K562 (cell line): Measurements from ENCODE around the gene TAP2. TPM values are rescaled to one million over a fixed set of nuclear protein-coding genes. Genes with fewer than 3 reads are reported as not detected.

Experiments used
- ERF ChIP-seq: fragments of 450-650 bp; formaldehyde crosslinking; IDR thresholded peaks from 2 replicates; pipeline ENCODE4 v1.4.0; 2020; ENCODE audit warnings: mild to moderate bottlenecking, mixed read lengths
- ETV5 ChIP-seq: sonication (generic); formaldehyde crosslinking; IDR thresholded peaks from 2 replicates; pipeline ENCODE4 v1.4.0; 2020; ENCODE audit warnings: low read depth, mild to moderate bottlenecking, missing genetic modification reagents
- L3MBTL2 ChIP-seq: fragments of 450-650 bp; IDR thresholded peaks from 2 replicates; pipeline ENCODE4 v1.6.1; 2016; ENCODE audit warnings: mild to moderate bottlenecking, moderate library complexity
- MAX ChIP-seq: sonication (generic); formaldehyde crosslinking; IDR thresholded peaks from 2 replicates; pipeline ENCODE4 v1.9.0; 2022; ENCODE audit warnings: mild to moderate bottlenecking, missing genetic modification reagents
- MEF2D ChIP-seq: conservative IDR thresholded peaks from 2 replicates; pipeline ENCODE4 v1.6.1; 2016; ENCODE audit warnings: low read depth, missing genetic modification characterization, missing compliant biosample characterization
- MGA ChIP-seq: fragments of 450-650 bp; IDR thresholded peaks from 2 replicates; pipeline ENCODE4 v1.6.1; 2016; ENCODE audit warnings: mild to moderate bottlenecking, moderate library complexity
- TFAP4 ChIP-seq: sonication (generic); formaldehyde crosslinking; IDR thresholded peaks from 2 replicates; pipeline ENCODE4 v1.8.0; 2022; ENCODE audit warnings: missing genetic modification reagents, mild to moderate bottlenecking, moderate library complexity, borderline replicate concordance
- ZSCAN32 ChIP-seq: fragments of 450-650 bp; formaldehyde crosslinking; IDR thresholded peaks from 2 replicates; pipeline ENCODE4 v1.4.0; 2020; ENCODE audit warnings: mild to moderate bottlenecking, moderate library complexity
- polyA plus RNA-seq, 8 experiments: library from polyadenylated mRNA; depleted of rRNA in 4 of 8; stranded (reverse) in 5 of 8; unstranded in 3 of 8; fragments of >200 nt; fragmentation: Nextera tagmentation in 2 of 8; fragmentation: Illumina TruSeq in 1 of 8; extraction: Ambion mirVana in 2 of 8; extraction: Trizol in 1 of 8; gene quantifications; 2 replicates each; pipeline versions ENCODE4 v1.2.1 to v1.2.3, GENCODE V29; 2011 to 2014; ENCODE audit warnings: inconsistent platforms in 1 of 8, missing spikeins in 1 of 8
- total RNA-seq, 7 experiments: library from RNA; depleted of rRNA in 6 of 7; stranded (reverse); fragments of >200 nt in 6 of 7; fragmentation: Illumina TruSeq in 2 of 7; extraction: Trizol in 2 of 7; gene quantifications; 2 replicates each; pipeline versions ENCODE4 v1.2.1 to v1.2.3, GENCODE V29; 2011 to 2021; ENCODE audit warnings: low replicate concordance in 1 of 7

Gene TAP2
- total and polyA plus RNA-seq, 9 of the 15 experiments (the other 6 are each of a cell fraction or from before 2014, with no cell fraction given), result 2.0 to 53.5 (median 19.6) TPM

GRCh38 chr6:32837651-32838113 is 857 bp downstream of the TAP2 start (continued):
- TF ChIP-seq MGA (no peak), ETV5 (CRISPR knock-in tag) (peak; percentile 59; the same call in 1 of the 2 replicates), MEF2D (tag) (no peak), ZSCAN32 (CRISPR knock-in tag) (0 out of 2 replicates have a peak, but pooled peaks have one; percentile 44), MAX (CRISPR knock-in tag) (peak; percentile 45), ERF (CRISPR knock-in tag) (0 out of 2 replicates have a peak, but pooled peaks have one; percentile 30), L3MBTL2 (peak; percentile 39; the same call in 1 of the 2 replicates), TFAP4 (CRISPR knock-in tag) (peak; percentile 71; the same call in 1 of the 2 replicates)
